Neural progenitor cell (in vitro differentiated cells): ENCODE measurements around the gene TAF1C. TPM values are rescaled to one million over a fixed set of nuclear protein-coding genes. Genes with fewer than 3 reads are reported as not detected.

ENCODE experiments used
- DNase-seq: peaks from one replicate; pipeline ENCODE4 v3.0.0-alpha.2; 2016; ENCODE audit warnings: low spot score
- H2AFZ ChIP-seq: fragments of 200-600 bp; sonication (generic); replicated peaks from 2 replicates; pipeline ENCODE4 v1.6.1; 2016; ENCODE audit warnings: antibody characterized with exemption
- H3F3A ChIP-seq: fragments of 200-600 bp; sonication (generic); 2 replicates; pipeline ENCODE4 v1.6.1; 2016; ENCODE audit warnings: antibody characterized with exemption, low read depth
- H3K27ac ChIP-seq: fragments of 200-600 bp; sonication (generic); 2 replicates; pipeline ENCODE4 v1.5.1; 2016; ENCODE audit warnings: mild to moderate bottlenecking
- H3K27me3 ChIP-seq: fragments of 200-600 bp; sonication (generic); 2 replicates; pipeline ENCODE4 v1.6.1; 2016; ENCODE audit warnings: mild to moderate bottlenecking, moderate library complexity
- H3K36me3 ChIP-seq: fragments of 200-600 bp; sonication (generic); 2 replicates; pipeline ENCODE4 v1.5.1; 2016
- H3K4me1 ChIP-seq: fragments of 200-600 bp; sonication (generic); 2 replicates; pipeline ENCODE4 v1.6.1; 2016; ENCODE audit warnings: mixed run types
- H3K4me2 ChIP-seq: fragments of 200-600 bp; sonication (generic); 2 replicates; pipeline ENCODE4 v1.6.1; 2016
- H3K4me3 ChIP-seq: fragments of 200-600 bp; sonication (generic); 2 replicates; pipeline ENCODE4 v1.5.1; 2016
- H3K79me2 ChIP-seq: fragments of 200-600 bp; sonication (generic); 2 replicates; pipeline ENCODE4 v1.6.1; 2016; ENCODE audit warnings: low read depth
- H3K9ac ChIP-seq: fragments of 200-600 bp; sonication (generic); 2 replicates; pipeline ENCODE4 v1.6.1; 2016
- H3K9me3 ChIP-seq: fragments of 200-600 bp; sonication (generic); 2 replicates; pipeline ENCODE4 v1.5.1; 2016; ENCODE audit warnings: low read depth
- H4K20me1 ChIP-seq: fragments of 200-600 bp; sonication (generic); 2 replicates; pipeline ENCODE4 v1.6.1; 2016; ENCODE audit warnings: low read depth
- H3K27ac Mint-ChIP-seq: 3 replicates; pipeline ENCODE4 v1.8.0; 2021; ENCODE audit warnings: mixed read lengths
- H3K27me3 Mint-ChIP-seq: 2 replicates; pipeline ENCODE4 v1.8.0; 2022; ENCODE audit warnings: low read depth, mild to moderate bottlenecking, inconsistent platforms, moderate library complexity, mixed read lengths; ENCODE audit not compliant: insufficient read depth
- H3K36me3 Mint-ChIP-seq: 3 replicates; pipeline ENCODE4 v1.8.0; 2021; ENCODE audit warnings: mixed read lengths
- H3K4me1 Mint-ChIP-seq: 3 replicates; pipeline ENCODE4 v1.8.0; 2021; ENCODE audit warnings: mixed read lengths
- H3K4me3 Mint-ChIP-seq: 3 replicates; pipeline ENCODE4 v1.8.0; 2021; ENCODE audit warnings: mild to moderate bottlenecking, moderate library complexity, mixed read lengths
- H3K9me3 Mint-ChIP-seq: 3 replicates; pipeline ENCODE4 v1.8.0; 2020; ENCODE audit warnings: mixed read lengths
- EZH2 ChIP-seq: fragments of 200-600 bp; sonication (generic); IDR thresholded peaks from 2 replicates; pipeline ENCODE4 v1.6.1; 2017; ENCODE audit warnings: antibody characterized with exemption, mild to moderate bottlenecking, moderate library complexity
- EZH2phosphoT487 ChIP-seq: fragments of 200-600 bp; sonication (generic); IDR thresholded peaks from 2 replicates; pipeline ENCODE4 v1.6.1; 2017; ENCODE audit warnings: antibody characterized with exemption
- total RNA-seq: library from RNA; depleted of rRNA; stranded (reverse); fragments of >200 nt; gene quantifications from 2 replicates; pipeline ENCODE4 v1.2.3, GENCODE V29; 2015; ENCODE audit warnings: low replicate concordance
- TF ChIP-seq, protein P1 (sequence below): fragments of 200-600 bp; sonication (generic); IDR thresholded peaks from 2 replicates; pipeline ENCODE4 v1.5.1; 2017; ENCODE audit warnings: antibody characterized with exemption, mild to moderate bottlenecking

Gene TAF1C
- total RNA-seq, 1 donor from 2014 or later, result 23.3 TPM

- no peaks in the 10 kb centered on the region for H3F3A ChIP-seq
- no peaks in the 10 kb centered on the region for H3K9me3 ChIP-seq
- Mint-ChIP-seq H3K36me3 (no peaks in the 10 kb centered on the region), H3K27ac (no peak overlapping the region), H3K4me1 (peaks cover 9% of the 10 kb centered on the region), H3K4me3 (no peak overlapping the region), H3K9me3 (no peaks in the 10 kb centered on the region), H3K27me3 (peaks cover 3% of the 10 kb centered on the region)
- no peaks in the 10 kb centered on the region for H4K20me1 ChIP-seq
- no peak overlapping the region for H3K9ac ChIP-seq
- H3K27me3 ChIP-seq, result no peaks in the 10 kb centered on the region
- no peaks in the 10 kb centered on the region for H3K36me3 ChIP-seq
- no peaks in the 10 kb centered on the region for H3K4me1 ChIP-seq
- no peak overlapping the region for H2AFZ ChIP-seq
- no peaks in the 10 kb centered on the region for H3K79me2 ChIP-seq
- no peak for DNase-seq
- H3K4me3 ChIP-seq, result no peak overlapping the region
- H3K4me2 ChIP-seq, result no peak overlapping the region
- TF ChIP-seq EZH2, result no peak
- TF ChIP-seq, protein P1, sequence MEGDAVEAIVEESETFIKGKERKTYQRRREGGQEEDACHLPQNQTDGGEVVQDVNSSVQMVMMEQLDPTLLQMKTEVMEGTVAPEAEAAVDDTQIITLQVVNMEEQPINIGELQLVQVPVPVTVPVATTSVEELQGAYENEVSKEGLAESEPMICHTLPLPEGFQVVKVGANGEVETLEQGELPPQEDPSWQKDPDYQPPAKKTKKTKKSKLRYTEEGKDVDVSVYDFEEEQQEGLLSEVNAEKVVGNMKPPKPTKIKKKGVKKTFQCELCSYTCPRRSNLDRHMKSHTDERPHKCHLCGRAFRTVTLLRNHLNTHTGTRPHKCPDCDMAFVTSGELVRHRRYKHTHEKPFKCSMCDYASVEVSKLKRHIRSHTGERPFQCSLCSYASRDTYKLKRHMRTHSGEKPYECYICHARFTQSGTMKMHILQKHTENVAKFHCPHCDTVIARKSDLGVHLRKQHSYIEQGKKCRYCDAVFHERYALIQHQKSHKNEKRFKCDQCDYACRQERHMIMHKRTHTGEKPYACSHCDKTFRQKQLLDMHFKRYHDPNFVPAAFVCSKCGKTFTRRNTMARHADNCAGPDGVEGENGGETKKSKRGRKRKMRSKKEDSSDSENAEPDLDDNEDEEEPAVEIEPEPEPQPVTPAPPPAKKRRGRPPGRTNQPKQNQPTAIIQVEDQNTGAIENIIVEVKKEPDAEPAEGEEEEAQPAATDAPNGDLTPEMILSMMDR, result no peak
- no peak for TF ChIP-seq EZH2phosphoT487
- H3K27ac ChIP-seq, result no peak overlapping the region
These were observed 21.1 kb downstream of the TAF1C start for GRCh38 chr16:84165746-84166145.

DNA sequence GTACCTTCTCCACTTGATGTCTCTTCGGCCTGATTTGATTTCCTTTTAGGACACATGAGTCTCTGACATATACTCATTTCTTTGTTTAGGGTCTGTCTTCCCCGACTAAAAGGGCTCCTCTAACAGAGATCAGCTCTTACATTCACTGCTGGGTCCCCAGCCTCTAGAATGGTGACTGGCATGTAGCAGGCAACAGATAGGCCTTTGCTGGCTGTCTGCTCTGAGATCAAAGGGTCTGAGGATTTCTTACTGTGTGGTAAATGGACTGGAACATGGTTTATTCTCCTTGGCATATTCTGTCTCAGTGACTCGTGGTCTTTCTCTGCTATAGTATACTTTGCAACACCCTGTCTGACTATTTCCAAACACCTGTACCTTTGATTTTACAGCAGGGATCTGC lies 25.1 kb downstream of the TAF1C start:
- Histone ChIP-seq H4K20me1 (no peaks in the 10 kb centered on the region), H3K36me3 (no peaks in the 10 kb centered on the region), H3K27ac (no peak overlapping the region), H2AFZ (no peak overlapping the region), H3K27me3 (no peaks in the 10 kb centered on the region), H3K9ac (peak overlapping the region; percentile 32), H3K9me3 (no peaks in the 10 kb centered on the region), H3K79me2 (no peaks in the 10 kb centered on the region), H3K4me1 (no peaks in the 10 kb centered on the region), H3K4me2 (no peak overlapping the region), H3K4me3 (no peak overlapping the region), H3F3A (no peaks in the 10 kb centered on the region)
- H3K9me3 Mint-ChIP-seq, result no peaks in the 10 kb centered on the region
- H3K4me1 Mint-ChIP-seq, result peaks cover 11% of the 10 kb centered on the region
- TF ChIP-seq, protein P1, result no peak
- TF ChIP-seq EZH2phosphoT487, result no peak
- TF ChIP-seq EZH2, result no peak
- no peak for DNase-seq
- H3K36me3 Mint-ChIP-seq, result no peaks in the 10 kb centered on the region
- H3K27me3 Mint-ChIP-seq, result peaks cover 3% of the 10 kb centered on the region
- H3K4me3 Mint-ChIP-seq, result no peak overlapping the region
- peak overlapping the region; percentile 17 for H3K27ac Mint-ChIP-seq

DNA sequence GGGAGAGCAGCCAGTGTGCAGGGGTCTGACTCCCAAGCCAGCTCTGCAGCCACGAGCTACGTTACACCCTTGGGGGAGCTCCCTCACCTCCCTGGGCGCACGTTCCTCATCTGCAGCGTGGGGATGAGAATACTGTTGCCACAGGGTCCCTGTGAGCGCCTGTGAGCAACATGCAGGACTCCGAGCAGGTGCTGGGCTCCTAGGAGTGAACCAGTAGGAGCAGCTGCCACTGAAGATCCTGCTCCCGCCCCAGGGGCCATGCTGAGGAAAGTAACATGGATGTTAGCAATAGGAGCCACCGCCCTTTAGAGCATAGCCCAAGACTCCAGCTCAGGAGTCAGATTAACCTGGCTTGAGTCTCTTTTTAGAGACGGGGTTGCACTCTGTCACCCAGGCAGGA lies 25.8 kb downstream of the TAF1C start:
- Histone ChIP-seq H3K79me2 (no peaks in the 10 kb centered on the region), H3K9me3 (no peaks in the 10 kb centered on the region), H3K27me3 (no peaks in the 10 kb centered on the region), H2AFZ (no peak overlapping the region), H3K9ac (no peak overlapping the region), H3F3A (no peaks in the 10 kb centered on the region), H3K36me3 (no peaks in the 10 kb centered on the region), H3K27ac (no peak overlapping the region), H4K20me1 (no peaks in the 10 kb centered on the region), H3K4me3 (no peak overlapping the region), H3K4me1 (no peaks in the 10 kb centered on the region), H3K4me2 (no peak overlapping the region)
- H3K4me1 Mint-ChIP-seq, result peaks cover 11% of the 10 kb centered on the region
- TF ChIP-seq, protein P1, result no peak
- TF ChIP-seq EZH2phosphoT487 (no peak), EZH2 (no peak)
- no peaks in the 10 kb centered on the region for H3K9me3 Mint-ChIP-seq
- H3K27me3 Mint-ChIP-seq, result peaks cover 3% of the 10 kb centered on the region
- no peak overlapping the region for H3K4me3 Mint-ChIP-seq
- DNase-seq, result no peak
- H3K36me3 Mint-ChIP-seq, result no peaks in the 10 kb centered on the region
- no peak overlapping the region for H3K27ac Mint-ChIP-seq
